HT1080 (cell line): Measurements from ENCODE around the gene ULK2. TPM values are rescaled to one million over a fixed set of nuclear protein-coding genes. Genes with fewer than 3 reads are reported as not detected.
"Not testable (repeated sequence)": the region's sequence is repeated elsewhere in the genome, so short reads cannot be mapped to it uniquely, and the experiment has no call there.

Experiments
- DNase-seq: peaks from one replicate; pipeline ENCODE4 v3.0.0-alpha.2; 2015; ENCODE audit warnings: low read depth
- total RNA-seq: library from RNA; depleted of rRNA; stranded (reverse); fragments of >200 nt; shearing (Covaris generic); gene quantifications from 2 replicates; pipeline ENCODE4 v1.2.3, GENCODE V29; 2014

ULK2 gene
- total RNA-seq, 1 experiment from 2014 or later: 4.9 TPM

DNA sequence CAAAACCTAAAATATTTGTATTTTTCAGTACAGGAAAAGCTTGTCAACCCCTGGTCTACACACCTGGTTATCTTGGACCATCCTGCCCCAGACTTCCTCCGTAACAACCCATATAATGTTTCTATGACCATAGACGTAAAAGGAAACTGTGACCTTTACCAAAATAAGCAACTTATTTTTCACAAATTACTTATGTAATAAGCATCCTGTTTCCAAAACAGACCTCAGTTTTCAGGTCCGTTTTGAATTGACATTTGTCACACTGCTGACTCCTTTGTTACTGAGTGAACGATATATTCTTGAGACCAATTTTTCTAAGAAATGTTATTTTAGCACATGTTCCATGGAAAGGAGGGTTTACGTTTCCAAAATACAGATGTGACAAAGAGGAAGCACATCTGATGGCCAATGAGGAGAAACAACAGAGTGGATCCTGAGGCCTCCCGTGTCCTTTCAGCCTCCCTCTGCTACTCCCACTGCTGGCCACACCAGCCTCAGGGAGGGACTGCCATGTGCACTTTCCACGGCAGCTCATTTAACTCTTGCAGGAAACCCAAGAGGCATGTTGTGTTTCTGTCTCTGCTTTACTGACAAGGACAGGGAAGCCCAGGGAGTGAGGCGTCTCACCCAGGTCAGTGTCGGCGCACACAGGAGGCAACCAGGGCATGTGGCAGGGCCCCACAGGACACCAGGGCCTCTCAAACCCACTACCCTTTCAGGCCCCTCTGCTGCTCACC lies 99.5 kb downstream of the ULK2 start:
- no peak for DNase-seq

DNA sequence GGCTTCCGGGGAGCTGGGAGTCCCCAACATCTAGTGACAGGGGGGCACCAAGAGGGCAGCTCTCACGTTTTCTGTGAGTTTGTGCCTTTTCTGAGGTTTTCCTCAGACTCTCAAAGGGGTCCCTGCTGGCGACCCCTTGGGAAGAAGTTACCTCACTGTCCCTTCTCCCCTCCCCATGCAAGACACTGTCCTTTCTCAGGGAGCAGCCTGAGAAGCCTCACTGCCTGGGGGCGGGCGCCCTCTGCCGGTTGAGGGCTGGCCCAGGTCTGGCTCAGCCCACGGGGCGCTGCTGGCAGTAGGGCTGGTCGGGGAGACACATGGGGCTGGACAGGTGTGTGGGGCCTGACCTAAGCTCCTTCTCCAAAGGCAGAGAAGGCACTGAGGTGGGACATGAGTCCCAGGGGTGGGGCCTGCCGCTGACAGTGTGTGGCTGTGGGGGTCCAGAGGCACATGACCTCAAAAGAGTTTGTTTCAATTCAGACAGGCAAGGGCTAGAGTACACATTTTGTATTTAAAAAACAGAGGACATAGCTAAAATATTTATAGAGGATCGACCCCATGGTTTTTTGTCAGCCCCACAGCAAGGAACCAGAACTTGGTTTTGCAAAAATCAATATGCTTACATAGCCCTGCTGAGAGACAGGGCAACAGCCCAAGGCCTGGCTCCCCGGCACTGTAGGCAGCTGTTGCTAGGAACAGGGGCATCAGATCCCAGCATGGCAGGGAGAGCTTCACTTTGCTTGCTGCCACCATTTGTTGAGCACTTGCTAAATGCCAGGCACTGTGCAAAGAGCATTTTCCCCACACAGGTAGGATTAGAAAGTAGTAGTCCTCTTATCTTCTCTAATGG lies 101.1 kb downstream of the ULK2 start:
- peak; percentile 35 for DNase-seq

DNA sequence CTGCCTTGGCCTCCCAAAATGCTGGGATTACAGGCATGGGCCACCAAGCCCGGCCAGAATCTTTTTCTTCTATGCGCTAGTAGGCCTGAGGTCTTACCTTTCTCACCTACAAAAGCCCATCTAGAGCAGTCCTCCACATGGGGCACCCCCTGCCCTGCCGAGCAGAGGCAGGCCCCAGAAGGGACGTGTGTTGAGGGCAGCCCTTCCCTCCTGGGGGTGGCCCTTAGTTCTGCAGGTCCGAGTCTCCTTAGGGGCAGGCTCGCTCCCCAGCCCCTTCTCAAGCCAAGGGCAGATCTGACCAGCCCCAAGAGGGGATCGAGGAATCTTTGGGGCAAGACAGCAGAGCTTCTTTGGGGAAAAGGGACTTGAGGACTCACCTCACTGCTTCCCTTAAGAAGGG lies 101.7 kb downstream of the ULK2 start:
- DNase-seq: no peak

DNA sequence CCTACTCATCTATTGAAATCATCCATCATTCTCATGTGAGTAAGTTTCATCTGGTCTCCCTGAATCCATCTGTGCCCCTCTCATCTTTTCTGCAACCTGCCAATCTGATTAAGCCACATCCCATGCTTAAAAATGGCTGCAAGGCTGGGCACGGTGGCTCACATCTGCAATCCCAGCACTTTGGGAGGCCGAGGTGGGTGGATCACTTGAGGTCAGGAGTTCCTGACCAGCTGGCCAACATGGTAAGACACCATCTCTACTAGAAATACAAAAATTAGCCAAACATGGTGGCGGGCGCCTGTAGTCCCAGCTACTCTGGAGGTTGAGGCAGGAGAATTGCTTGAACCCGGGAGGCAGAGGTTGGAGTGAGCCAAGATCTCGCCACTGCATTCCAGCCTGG lies 103.7 kb downstream of the ULK2 start:
- DNase-seq: not testable (repeated sequence)

DNA sequence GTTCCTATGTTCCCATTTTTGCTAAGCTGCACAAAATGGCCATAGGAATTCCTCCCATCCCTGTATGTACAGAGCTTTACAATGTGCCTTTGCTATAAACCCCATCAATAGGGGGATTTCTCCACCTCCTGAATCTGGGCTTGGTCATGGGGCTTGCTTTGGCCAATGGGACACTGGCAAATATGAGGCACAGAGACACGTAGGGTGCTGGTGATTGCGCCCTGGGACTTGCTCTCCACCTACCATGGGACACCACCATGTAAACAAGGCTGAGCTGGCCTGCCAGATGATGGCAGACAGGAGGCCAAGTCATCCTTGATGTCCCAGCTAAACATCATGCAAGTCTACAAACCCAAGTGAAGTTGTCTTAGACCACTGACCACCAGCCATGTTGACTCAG lies 104.3 kb downstream of the ULK2 start:
- DNase-seq: no peak

DNA sequence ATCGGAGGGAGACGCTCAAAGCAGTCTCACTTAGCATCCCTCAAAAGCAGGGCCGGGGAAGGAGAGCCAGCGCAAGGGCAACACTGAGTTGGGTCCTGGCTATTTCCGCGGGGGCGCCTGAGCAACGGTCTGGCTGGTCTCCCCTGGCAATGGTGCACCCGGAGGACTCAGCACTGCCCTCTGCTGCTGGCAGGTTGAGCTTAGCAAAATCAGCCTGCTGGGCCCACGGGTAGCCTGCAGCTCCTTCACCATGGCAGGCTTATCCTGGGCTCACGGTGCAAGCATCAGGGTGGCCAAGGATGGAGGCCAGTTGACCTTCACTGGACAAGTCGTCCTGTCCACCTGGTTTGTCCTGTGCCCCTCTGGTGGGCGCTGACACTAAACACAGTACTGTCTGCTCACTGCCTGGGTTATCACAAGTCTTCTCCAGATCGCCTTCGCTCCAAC lies 105.2 kb downstream of the ULK2 start:
- DNase-seq: peak; percentile 55

DNA sequence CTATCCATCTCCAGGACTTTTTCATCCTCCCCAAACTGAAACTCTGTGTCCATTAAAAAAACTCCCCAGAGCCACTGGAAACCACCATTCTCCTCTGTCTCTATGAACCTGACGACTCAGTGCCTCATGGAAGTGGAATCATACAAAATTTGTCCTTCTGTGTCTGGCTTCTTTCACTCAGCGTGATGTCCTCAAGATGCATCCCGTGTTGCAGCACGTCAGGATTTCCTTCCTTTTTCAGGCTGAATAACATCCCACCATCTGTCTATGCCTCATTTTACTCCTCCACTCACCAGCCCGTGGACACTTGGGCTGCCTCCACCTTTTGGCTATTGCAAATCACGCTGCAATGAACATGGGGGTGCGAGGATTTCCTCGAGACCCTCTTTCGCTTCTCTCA lies 107.0 kb downstream of the ULK2 start:
- DNase-seq: no peak

DNA sequence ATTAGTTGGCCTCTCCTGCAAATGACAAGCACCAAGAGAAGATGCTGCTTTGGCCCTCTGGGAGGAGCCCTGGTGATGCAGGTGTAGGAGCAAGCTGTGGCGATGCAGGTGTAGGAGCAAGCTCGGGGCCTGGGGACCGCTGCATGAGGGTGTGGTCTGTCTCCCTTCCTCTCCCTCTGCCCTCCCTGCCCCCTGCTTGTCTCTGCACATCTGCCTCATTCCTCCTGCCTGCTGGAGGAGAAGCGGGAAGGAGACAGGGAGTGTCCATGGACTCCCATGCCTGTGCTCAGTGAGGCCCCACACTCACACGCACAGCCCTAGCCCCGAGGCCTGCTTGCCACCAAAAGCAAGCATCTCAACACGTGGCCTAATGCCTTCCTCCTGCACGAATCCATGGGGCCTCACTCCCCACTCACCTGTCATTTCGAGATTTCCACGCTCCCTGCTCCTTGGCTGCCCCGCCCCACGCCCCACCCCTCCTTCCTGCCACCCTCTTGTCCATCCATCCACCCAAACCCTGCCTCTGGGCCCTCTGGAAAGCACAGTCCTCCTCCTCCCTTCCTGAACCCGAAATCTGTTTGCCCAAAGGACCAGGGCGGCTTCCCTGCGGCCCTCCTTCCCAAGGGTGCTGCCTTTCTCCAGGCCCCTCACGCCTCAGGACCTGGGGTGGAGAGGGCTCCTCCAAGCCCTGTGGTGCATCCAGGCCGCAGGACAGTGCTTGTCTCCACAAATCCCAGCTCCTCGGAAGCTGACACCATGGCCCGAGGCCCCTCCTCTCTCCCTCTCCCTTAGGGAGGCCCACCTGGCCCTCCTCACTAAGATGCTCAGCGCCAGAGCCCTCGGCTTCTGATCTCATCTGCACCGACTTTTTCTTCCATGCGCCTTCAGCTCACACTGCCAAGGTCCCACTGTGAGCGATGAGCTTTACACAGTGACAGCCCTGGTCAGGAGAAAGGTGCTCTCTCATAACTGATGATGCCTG lies 107.9 kb downstream of the ULK2 start:
- no peak for DNase-seq

DNA sequence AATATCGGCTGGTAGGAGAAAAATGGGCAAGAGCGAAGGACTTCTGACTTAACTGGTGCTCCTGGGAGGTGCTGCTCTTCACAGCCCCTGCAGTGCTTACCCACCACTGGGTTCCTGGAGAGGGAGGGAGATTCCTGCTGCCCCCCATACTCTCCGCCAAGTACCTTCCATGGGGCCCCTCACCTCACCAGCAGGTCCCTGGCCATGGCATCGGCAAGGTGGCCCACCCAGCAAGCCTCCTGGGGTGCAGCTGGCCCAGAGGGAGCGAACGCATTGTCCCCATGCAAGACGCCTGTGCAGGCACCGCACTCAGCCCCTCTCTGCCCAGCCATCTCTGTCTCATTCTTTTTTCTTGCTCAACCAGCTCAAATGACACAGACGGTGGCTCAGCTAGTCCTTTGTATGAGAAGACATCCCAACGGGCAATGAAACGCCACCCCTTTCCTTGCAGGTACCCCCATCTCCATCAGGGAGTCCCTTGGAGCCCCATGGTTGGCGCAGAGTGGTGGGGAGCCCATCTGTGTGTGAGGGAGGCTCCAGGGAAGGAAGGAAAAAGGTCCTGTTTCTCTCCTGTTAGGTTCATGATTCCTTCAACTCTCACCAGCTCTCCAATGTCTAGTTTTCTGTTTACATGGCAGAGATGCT lies 110.1 kb downstream of the ULK2 start:
- DNase-seq: no peak

DNA sequence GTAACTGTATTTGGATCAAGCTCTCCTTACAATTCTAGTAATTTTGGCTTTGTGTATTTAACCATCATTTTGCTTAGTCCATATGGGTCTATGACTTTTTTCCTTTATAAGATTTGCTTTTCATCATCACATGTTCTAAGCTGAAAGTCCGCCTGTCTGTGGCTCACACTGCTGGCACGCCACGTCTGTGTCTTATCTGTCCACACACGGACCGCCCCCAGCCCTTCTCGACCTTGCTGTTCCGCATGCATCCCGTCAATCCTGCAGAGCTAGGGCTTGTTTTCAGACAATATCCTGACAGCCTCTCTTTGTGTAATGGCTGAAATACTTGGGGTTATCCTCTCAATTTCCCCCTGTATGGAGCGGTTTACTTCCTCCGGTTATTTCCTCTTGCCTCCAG lies 111.2 kb downstream of the ULK2 start:
- DNase-seq: no peak

DNA sequence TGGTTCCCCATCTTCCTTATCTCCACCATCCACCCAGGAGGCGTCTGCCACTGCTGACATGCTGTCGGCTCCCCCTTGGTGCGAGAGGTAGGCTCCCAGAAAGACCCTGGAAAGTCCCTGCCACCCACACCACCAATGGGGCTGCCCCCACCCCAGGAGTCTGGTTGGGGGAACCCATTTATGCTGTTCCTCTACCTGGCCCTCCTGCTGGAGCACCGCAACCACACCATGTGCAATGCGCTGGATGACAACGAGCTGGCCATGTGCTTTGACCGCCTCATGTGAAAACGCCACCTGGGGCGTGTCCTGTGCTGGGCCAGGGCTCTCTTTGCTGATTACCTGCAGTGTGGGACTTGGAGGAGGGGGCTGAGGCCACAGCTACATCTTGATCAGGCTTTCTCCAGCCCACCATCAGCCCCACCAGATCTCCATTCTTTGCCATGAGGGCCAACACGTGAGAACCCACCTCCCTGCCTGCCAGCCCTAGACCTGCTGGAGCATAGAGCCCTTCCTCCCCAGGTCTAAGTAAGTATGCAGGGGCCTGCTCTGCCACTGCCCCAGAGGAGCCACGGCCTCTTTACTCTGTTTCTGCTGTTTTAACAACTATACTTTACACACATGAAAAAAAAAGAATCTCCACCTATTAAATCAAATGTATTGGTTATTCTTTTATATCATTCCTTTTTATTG lies 111.8 kb downstream of the ULK2 start:
- no peak for DNase-seq

DNA sequence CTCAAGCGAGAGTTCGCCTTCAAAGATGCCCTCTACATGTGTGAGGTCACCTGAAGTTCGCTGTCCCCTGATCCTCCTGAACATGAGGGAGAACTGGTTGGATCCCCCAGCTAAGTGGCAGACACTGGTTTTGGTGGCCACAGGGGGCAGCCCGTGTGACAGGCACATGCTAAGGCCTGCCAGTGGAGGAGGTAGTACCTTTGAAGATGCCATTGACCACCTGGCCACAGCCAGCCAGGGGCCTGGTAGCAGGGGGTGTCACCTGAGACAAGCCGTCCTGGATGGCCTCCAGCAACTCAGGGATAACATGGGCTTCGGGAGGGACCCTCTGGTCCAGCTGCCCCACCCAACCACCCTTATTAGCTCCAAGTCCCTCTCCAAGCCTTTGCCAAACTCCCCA lies 112.3 kb downstream of the ULK2 start:
- no peak for DNase-seq

DNA sequence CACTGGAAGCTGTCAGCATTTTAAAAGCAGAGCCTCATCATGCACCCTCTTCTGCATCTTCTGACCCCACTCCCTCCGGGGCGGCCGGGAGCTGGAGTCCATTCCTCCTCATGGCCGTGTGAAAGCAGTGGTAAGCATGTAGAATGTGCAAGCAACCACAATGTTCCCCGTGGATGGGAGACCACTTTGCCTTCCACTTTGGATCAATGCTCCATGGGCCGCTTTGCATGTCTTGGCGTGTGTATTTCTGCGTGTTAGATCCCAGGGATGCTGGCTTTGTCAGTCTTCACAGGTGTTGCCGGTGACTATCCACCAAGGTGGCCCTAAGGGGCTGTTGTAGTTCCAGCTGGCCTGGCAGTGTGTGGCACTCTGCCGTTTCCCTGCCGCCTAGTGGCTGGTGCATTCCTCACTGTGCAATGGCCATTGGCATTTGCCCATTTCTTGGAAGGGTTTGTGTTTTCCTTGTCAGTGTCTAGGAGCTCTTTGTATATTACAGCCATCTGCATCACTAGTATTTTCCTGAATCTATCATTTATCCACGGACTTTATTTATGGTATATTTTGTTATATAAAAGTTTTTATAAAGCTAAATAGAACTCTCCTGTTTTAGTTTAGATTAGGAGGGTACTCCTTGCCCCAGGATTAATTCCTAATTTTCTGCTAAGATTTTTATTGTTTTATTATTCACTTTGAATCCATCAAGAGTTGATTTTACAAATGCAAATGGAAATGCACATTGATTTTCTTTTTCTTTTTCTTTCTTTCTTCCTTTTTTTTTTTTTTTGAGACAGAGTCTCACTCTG lies 113.9 kb downstream of the ULK2 start:
- peak; percentile 62 for DNase-seq

DNA sequence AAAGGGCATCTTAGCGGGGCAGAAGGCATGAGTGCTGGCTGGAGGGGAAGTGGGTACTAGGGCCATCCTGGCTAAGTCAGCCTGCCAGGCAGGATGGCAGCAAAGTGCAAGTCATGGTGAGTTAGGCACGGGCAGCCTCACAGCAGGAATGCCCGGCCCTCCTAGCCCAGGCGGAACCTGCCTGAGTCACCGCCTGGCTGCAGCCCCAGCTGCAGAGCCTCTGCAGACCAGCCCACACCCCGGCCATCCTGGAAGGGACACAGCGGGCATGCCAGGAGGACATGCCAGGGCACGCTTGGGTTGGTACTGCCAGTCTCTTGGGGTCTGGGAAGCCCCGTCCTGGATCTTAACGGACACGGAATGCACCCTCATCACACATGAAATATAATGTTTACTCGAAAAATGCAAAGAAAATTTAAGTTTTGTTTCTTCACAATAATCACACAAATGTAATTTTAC lies 114.7 kb downstream of the ULK2 start:
- DNase-seq: peak; percentile 95

DNA sequence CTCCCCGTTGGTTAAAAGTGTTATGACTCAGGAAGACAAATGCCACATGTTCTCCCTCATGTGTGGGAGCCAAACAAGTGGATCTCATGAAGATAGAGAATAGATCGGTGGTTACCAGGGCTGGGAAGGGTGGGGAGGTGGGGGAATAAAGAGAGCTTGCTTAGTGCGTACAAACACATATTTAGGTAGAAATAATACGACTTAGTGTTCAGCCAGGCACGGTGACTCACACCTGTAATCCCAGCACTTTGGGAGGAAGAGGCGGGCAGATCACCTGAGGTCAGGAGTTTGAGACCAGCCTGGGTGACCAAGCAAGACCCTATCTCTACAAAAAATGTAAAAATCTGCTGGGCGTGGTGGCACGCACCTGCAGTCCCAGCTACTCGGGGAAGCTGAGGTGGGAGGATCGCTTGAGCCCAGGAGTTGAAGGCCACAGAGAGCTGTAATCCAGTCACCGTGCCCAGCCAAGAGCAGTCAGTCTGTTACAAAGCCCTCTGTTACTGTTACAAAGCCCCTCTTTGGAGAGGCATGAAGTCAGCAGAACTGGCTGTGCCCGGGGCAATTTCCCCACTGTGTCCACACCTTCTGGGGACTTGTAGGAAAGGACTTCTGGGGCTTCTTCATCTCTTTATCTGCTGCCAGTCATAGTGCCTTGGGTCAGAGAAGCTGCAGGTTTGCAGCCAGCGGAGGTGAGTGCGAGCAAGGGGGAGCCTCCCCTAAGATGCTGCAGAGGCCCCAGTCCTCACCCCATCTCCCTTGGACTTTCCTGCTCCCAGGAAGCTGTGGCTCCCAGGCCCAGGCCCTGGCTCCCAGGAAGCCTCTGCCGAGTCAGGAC lies 115.3 kb downstream of the ULK2 start:
- DNase-seq: peak; percentile 7

DNA sequence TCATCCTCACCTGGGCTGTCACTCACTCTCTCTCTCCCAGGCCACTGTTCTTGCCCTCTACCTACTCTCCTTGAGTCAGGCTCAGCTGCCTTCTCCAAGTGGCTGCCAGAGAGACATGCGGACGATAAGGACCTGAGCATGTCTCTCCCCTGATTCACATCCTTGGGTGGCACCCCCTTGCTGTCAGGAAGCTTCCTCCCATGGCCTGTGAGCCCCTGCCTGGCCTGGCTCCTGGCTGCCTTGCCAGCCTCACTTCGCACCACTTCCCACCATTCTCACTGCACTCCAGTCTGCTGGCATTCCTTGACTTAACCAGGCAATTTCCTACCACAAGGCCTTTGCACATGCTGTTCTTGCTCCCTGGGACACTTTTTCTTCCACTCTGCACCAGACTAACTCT lies 116.9 kb downstream of the ULK2 start:
- peak; percentile 43 for DNase-seq

DNA sequence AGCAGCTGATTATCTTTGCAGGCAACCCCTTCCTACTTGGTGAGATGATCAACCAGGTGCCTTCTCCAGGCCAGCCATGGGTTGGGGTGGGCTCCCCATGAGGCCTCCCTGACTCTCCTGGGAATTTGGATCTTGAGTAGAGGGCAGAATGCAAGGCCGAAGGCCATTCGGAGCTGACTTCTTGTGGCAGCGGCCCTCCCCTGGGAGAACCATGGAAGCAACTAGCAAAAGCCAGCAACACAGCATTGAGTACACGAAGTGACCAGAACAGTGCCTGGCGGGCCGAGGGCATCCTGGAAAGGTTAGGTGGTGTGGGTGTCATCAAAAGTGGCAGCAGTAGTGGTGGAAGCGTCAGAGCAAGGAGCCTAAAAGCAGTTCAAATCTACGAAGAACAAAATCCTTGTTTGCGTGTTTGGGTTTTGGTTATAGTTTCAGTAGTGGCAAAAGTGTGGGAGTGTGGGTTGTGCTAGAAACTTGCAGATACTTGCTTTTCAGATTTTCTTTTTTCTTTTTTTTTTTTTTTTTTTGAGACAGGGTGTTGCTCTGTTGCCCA lies 117.6 kb downstream of the ULK2 start:
- DNase-seq: no peak

DNA sequence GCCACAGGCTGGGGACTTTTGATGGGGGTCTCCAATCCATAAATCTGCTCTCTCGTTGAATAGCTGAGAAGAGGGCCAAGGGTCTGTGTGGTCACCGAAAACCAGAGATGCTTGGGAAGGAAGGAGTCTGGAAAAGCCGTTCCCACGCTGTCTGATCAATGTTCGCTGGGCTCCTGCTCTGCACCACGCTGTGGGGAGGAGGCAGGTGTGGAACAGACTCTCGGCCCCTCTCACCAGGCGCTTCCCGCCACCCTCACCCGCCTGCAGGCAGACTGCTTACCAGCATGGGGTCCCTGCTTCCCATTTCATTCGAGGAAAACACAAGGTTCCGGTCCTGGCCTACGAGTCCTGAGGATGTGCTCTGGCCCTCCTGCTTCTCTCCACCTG lies 118.9 kb downstream of the ULK2 start:
- DNase-seq: no peak
